ENCODE measurements around the gene AGO3.

AGO3 gene

DNA sequence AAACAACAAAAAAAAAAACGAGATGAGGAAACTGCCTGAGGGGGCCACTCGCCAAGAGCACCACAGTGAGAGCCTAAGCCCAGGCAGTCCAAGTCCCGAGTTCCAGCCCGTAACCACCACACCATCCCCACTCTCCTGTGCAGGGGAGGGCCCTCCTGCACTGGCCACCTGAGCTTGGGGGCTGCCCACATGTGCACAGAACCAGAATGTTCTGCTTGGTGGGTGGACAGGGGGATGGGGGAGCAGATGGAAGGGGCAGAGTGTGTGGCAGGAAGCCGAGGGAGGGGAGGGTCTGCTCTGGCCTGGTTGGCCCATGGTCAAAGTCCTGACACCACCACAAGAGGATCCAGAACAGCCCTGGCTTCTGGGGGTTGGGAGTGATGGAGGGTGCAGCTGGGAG, 175.4 kb downstream of the AGO3 start:
- no peak overlapping the region for H2AFZ ChIP-seq (ENCODE audit: insufficient read depth, low read length, poor library complexity)
- no peak overlapping the region for H3K18ac ChIP-seq (ENCODE audit: low read length)
- no peaks in the 10 kb centered on the region for H3K9me3 ChIP-seq (ENCODE audit: insufficient read depth, low read depth, low read length)
- H3K79me1 ChIP-seq (ENCODE audit: low read length): peaks cover 11% of the 10 kb centered on the region
- no peaks in the 10 kb centered on the region for H3K36me3 ChIP-seq (ENCODE audit: control insufficient read depth in 1 of 2, insufficient read depth in 2 of 2, low read length in 2 of 2)
- no peak overlapping the region for H3K23ac ChIP-seq (ENCODE audit: low read length)
- H3K9ac ChIP-seq (ENCODE audit: low read length): no peak overlapping the region
- H3K4me2 ChIP-seq (ENCODE audit: low read length): no peak overlapping the region
- no peak overlapping the region for H2BK12ac ChIP-seq (ENCODE audit: low read length)
- H3K4ac ChIP-seq (ENCODE audit: low read depth, low read length): no peak overlapping the region
- peaks cover 10 to 21% of the 10 kb centered on the region in 2 experiments for H3K4me1 ChIP-seq (ENCODE audit: control insufficient read depth in 1 of 2, insufficient read depth in 2 of 2, low read length in 2 of 2)
- H2BK5ac ChIP-seq (ENCODE audit: low read depth, low read length, poor library complexity): no peak overlapping the region
- no peak overlapping the region for H3K14ac ChIP-seq (ENCODE audit: low read length)
- H4K12ac ChIP-seq (ENCODE audit: low read depth, low read length): no peak overlapping the region
- H3K27ac ChIP-seq (ENCODE audit: low read depth, low read length): no peak overlapping the region
- no peak for DNase-seq
- no CpG with 5 or more reads among the region's 5 CpGs for WGBS (ENCODE audit: extremely low coverage, insufficient coverage, insufficient read length)
- no peaks in the 10 kb centered on the region for H3K79me2 ChIP-seq (ENCODE audit: control insufficient read depth, insufficient read depth, low read length, poor library complexity)
- H4K8ac ChIP-seq (ENCODE audit: low read depth, low read length): no peak overlapping the region
- no peak overlapping the region for H2AK5ac ChIP-seq (ENCODE audit: low read length)
- H4K91ac ChIP-seq (ENCODE audit: low read depth, low read length): no peak overlapping the region
- H3K27me3 ChIP-seq (ENCODE audit: insufficient read depth, low read length): no peaks in the 10 kb centered on the region
- H3K4me3 ChIP-seq (ENCODE audit: low read depth, low read length): no peak overlapping the region
- H2BK120ac ChIP-seq (ENCODE audit: insufficient read depth, low read length, poor library complexity): no peak overlapping the region

DNA sequence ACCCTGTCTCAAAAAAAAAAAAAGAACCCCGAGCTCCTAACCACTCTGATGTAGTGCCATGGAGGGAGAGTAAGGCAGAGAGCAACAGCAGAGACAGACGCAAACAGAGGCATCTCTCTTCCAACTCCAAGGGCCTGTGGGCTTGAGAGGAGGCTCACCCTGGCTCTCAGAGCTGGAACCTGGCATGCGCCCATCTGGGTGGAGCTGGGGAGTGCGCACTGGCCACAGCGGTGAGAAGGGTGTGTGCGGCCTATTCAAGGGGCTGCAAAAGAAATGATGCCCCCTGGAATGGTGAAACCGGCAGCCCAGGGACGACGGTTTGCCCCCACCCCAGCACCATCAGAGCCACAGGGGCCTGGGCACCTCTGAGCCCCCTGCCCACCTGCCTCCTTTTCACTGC, 176.5 kb downstream of the AGO3 start:
- Histone ChIP-seq H2AFZ (ENCODE audit: insufficient read depth, low read length, poor library complexity) (no peak overlapping the region), H4K91ac (ENCODE audit: low read depth, low read length) (peak overlapping the region; percentile 32), H3K36me3 (ENCODE audit: control insufficient read depth in 1 of 2, insufficient read depth in 2 of 2, low read length in 2 of 2) (no peaks in the 10 kb centered on the region), H3K14ac (ENCODE audit: low read length) (no peak overlapping the region), H2BK12ac (ENCODE audit: low read length) (peak overlapping the region; percentile 1), H2BK120ac (ENCODE audit: insufficient read depth, low read length, poor library complexity) (no peak overlapping the region), H3K79me1 (ENCODE audit: low read length) (peaks cover 11% of the 10 kb centered on the region), H2BK5ac (ENCODE audit: low read depth, low read length, poor library complexity) (no peak overlapping the region), H4K8ac (ENCODE audit: low read depth, low read length) (no peak overlapping the region), H3K4me1 (ENCODE audit: control insufficient read depth in 1 of 2, insufficient read depth in 2 of 2, low read length in 2 of 2) (peaks cover 10 to 21% of the 10 kb centered on the region in 2 experiments), H3K18ac (ENCODE audit: low read length) (no peak overlapping the region), H3K27ac (ENCODE audit: low read depth, low read length) (no peak overlapping the region), H3K23ac (ENCODE audit: low read length) (no peak overlapping the region), H3K4ac (ENCODE audit: low read depth, low read length) (no peak overlapping the region), H3K79me2 (ENCODE audit: control insufficient read depth, insufficient read depth, low read length, poor library complexity) (no peaks in the 10 kb centered on the region), H3K4me3 (ENCODE audit: low read depth, low read length) (no peak overlapping the region), H3K4me2 (ENCODE audit: low read length) (no peak overlapping the region), H4K12ac (ENCODE audit: low read depth, low read length) (no peak overlapping the region), H3K27me3 (ENCODE audit: insufficient read depth, low read length) (no peaks in the 10 kb centered on the region), H3K9me3 (ENCODE audit: insufficient read depth, low read depth, low read length) (no peaks in the 10 kb centered on the region), H2AK5ac (ENCODE audit: low read length) (no peak overlapping the region), H3K9ac (ENCODE audit: low read length) (no peak overlapping the region)
- no peak for DNase-seq
- no CpG with 5 or more reads among the region's 9 CpGs for WGBS (ENCODE audit: extremely low coverage, insufficient coverage, insufficient read length)

DNA sequence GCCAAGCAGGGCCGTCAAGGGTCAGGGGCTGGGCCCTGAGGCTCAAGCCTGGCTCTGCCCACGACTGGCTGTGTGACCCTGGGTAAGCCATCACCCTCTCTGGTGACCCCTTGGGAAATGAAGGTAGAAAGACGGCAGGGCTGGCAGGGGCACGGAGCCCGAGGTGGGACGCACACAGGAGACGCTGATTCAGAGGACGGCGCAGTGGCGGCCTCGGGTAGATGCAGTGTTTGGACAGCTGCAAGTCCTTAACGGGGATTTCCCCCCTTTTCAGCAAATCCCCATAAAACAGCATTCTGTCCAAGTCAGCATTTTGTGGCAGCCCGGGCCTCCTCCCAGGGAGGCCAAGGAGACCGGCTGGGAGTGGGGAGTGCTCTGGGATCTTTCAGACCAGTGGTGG, 177.4 kb downstream of the AGO3 start:
- H3K9me3 ChIP-seq (ENCODE audit: insufficient read depth, low read depth, low read length): no peaks in the 10 kb centered on the region
- H2AK5ac ChIP-seq (ENCODE audit: low read length): peak overlapping the region; percentile 82
- no peak overlapping the region for H3K4me3 ChIP-seq (ENCODE audit: low read depth, low read length)
- H3K36me3 ChIP-seq (ENCODE audit: control insufficient read depth in 1 of 2, insufficient read depth in 2 of 2, low read length in 2 of 2): no peaks in the 10 kb centered on the region
- H3K14ac ChIP-seq (ENCODE audit: low read length): peak overlapping the region; percentile 65
- no CpG with 5 or more reads among the region's 14 CpGs for WGBS (ENCODE audit: extremely low coverage, insufficient coverage, insufficient read length)
- H2BK120ac ChIP-seq (ENCODE audit: insufficient read depth, low read length, poor library complexity): peak overlapping the region; percentile 55
- H4K8ac ChIP-seq (ENCODE audit: low read depth, low read length): peak overlapping the region; percentile 17
- H3K18ac ChIP-seq (ENCODE audit: low read length): peak overlapping the region; percentile 16
- no peak overlapping the region for H3K4me2 ChIP-seq (ENCODE audit: low read length)
- peaks cover 10 to 21% of the 10 kb centered on the region in 2 experiments for H3K4me1 ChIP-seq (ENCODE audit: control insufficient read depth in 1 of 2, insufficient read depth in 2 of 2, low read length in 2 of 2)
- H2BK5ac ChIP-seq (ENCODE audit: low read depth, low read length, poor library complexity): peak overlapping the region; percentile 36
- no peak for DNase-seq
- peak overlapping the region; percentile 64 for H4K91ac ChIP-seq (ENCODE audit: low read depth, low read length)
- H2AFZ ChIP-seq (ENCODE audit: insufficient read depth, low read length, poor library complexity): no peak overlapping the region
- H3K4ac ChIP-seq (ENCODE audit: low read depth, low read length): no peak overlapping the region
- H3K9ac ChIP-seq (ENCODE audit: low read length): no peak overlapping the region
- no peaks in the 10 kb centered on the region for H3K27me3 ChIP-seq (ENCODE audit: insufficient read depth, low read length)
- no peak overlapping the region for H4K12ac ChIP-seq (ENCODE audit: low read depth, low read length)
- H2BK12ac ChIP-seq (ENCODE audit: low read length): peak overlapping the region; percentile 81
- no peak overlapping the region for H3K23ac ChIP-seq (ENCODE audit: low read length)
- H3K27ac ChIP-seq (ENCODE audit: low read depth, low read length): no peak overlapping the region
- peaks cover 11% of the 10 kb centered on the region for H3K79me1 ChIP-seq (ENCODE audit: low read length)
- no peaks in the 10 kb centered on the region for H3K79me2 ChIP-seq (ENCODE audit: control insufficient read depth, insufficient read depth, low read length, poor library complexity)

DNA sequence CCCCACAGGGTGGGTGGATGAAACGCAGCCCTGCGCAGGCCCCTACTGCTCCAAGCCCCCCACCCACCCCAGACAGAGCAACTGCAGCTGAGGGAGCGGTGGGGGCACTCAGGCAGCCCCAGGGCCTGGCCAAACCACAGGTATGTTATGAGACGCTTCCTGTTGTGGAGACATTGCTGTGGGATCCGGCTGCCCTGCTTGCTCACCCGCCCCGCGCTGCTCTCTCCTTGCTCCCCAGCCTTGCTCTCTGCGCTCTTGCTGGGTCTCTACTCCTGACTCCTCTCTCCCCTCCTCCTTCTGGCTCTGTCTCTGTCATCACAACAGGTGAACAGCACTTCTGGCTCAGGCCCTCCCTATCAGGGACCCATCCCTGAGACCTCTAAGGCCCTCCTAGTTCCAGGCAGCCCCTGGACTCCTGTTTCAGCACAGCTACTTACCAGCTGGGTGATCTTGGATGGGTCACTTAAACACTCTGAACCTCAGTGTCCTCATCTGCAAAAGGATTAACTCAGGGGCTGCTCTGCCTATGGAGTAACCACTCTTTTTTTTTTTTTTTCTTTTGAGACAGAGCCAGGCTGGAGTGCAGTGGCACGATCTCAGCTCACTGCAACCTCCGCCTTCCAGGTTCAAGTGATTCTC, 178.3 kb downstream of the AGO3 start:
- Histone ChIP-seq H3K9me3 (ENCODE audit: insufficient read depth, low read depth, low read length) (no peaks in the 10 kb centered on the region), H3K23ac (ENCODE audit: low read length) (no peak overlapping the region), H3K4ac (ENCODE audit: low read depth, low read length) (no peak overlapping the region), H3K79me1 (ENCODE audit: low read length) (peaks cover 11% of the 10 kb centered on the region), H3K14ac (ENCODE audit: low read length) (peak overlapping the region; percentile 19), H4K91ac (ENCODE audit: low read depth, low read length) (peak overlapping the region; percentile 45), H3K4me2 (ENCODE audit: low read length) (peak overlapping the region; percentile 3), H3K27ac (ENCODE audit: low read depth, low read length) (no peak overlapping the region), H3K9ac (ENCODE audit: low read length) (no peak overlapping the region), H3K36me3 (ENCODE audit: control insufficient read depth in 1 of 2, insufficient read depth in 2 of 2, low read length in 2 of 2) (no peaks in the 10 kb centered on the region), H3K79me2 (ENCODE audit: control insufficient read depth, insufficient read depth, low read length, poor library complexity) (no peaks in the 10 kb centered on the region), H2BK12ac (ENCODE audit: low read length) (peak overlapping the region; percentile 2), H3K4me3 (ENCODE audit: low read depth, low read length) (no peak overlapping the region), H2BK5ac (ENCODE audit: low read depth, low read length, poor library complexity) (peak overlapping the region; percentile 2), H3K27me3 (ENCODE audit: insufficient read depth, low read length) (no peaks in the 10 kb centered on the region), H2AK5ac (ENCODE audit: low read length) (no peak overlapping the region), H3K4me1 (ENCODE audit: control insufficient read depth in 1 of 2, insufficient read depth in 2 of 2, low read length in 2 of 2) (peaks cover 10 to 21% of the 10 kb centered on the region in 2 experiments), H4K8ac (ENCODE audit: low read depth, low read length) (peak overlapping the region; percentile 40), H2AFZ (ENCODE audit: insufficient read depth, low read length, poor library complexity) (no peak overlapping the region), H3K18ac (ENCODE audit: low read length) (no peak overlapping the region), H2BK120ac (ENCODE audit: insufficient read depth, low read length, poor library complexity) (no peak overlapping the region), H4K12ac (ENCODE audit: low read depth, low read length) (no peak overlapping the region)
- no peak for DNase-seq
- WGBS (ENCODE audit: extremely low coverage, insufficient coverage, insufficient read length): no CpG with 5 or more reads among the region's 11 CpGs
